Transverse colon (tissue), 4 donors: ENCODE results near the gene PSORS1C2. TPM values are rescaled to one million over a fixed set of nuclear protein-coding genes. Genes with fewer than 3 reads are reported as not detected.

Experiments used
- DNase-seq: peaks from one replicate; pipeline ENCODE4 v3.0.0-alpha.2; 2019
- H3K27ac ChIP-seq, 4 donors: fragments of 200-600 bp; sonication (generic); 2 replicates each; pipeline ENCODE4 v1.5.1; 2016 to 2018; ENCODE audit warnings: inconsistent platforms in 4 of 4
- H3K27me3 ChIP-seq: fragments of 200-600 bp; sonication (generic); 2 replicates; pipeline ENCODE4 v1.5.1; 2017; ENCODE audit warnings: inconsistent platforms
- H3K36me3 ChIP-seq, 4 donors: fragments of 200-600 bp; sonication (generic); 2 replicates each; pipeline ENCODE4 v1.5.1; 2017 to 2019; ENCODE audit warnings: inconsistent platforms in 4 of 4
- H3K4me1 ChIP-seq, 4 donors: fragments of 200-600 bp; sonication (generic); 2 replicates each; pipeline ENCODE4 v1.5.1; 2017 to 2020; ENCODE audit warnings: inconsistent platforms in 4 of 4
- H3K4me3 ChIP-seq, 4 donors: fragments of 200-600 bp; sonication (generic); 1 replicate in 1 of 4; 2 replicates in 3 of 4; pipeline versions ENCODE4 v1.5.1 to v1.6.1; 2017 to 2019; ENCODE audit warnings: inconsistent platforms in 4 of 4
- H3K9me3 ChIP-seq, 2 donors: fragments of 200-600 bp; sonication (generic); 2 replicates each; pipeline ENCODE4 v1.5.1; 2017 to 2019; ENCODE audit warnings: inconsistent platforms in 2 of 2
- EP300 ChIP-seq: sonication (generic); formaldehyde crosslinking; IDR thresholded peaks from one replicate; pipeline ENCODE4 v1.6.1; 2017; ENCODE audit warnings: antibody characterized with exemption, low read depth
- POLR2A ChIP-seq: fragments of 450-650 bp; IDR thresholded peaks from one replicate; pipeline ENCODE4 v1.6.1; 2016; ENCODE audit warnings: antibody characterized with exemption, mild to moderate bottlenecking, moderate library complexity
- POLR2AphosphoS5 ChIP-seq, 3 donors: sonication (generic); formaldehyde crosslinking; IDR thresholded peaks; one replicate each; pipeline ENCODE4 v1.6.1; 2016; ENCODE audit warnings: antibody characterized with exemption in 3 of 3
- WGBS, 2 donors: methylation state at CpG; one replicate each; pipeline ENCODE4 v1.1.5; 2018; ENCODE audit warnings: low coverage in 1 of 2; 5-methylcytosine and 5-hydroxymethylcytosine counted together
- in situ Hi-C, 4 donors: fragments of 200-750 bp; cut with MboI; loops; one replicate each; pipeline versions ENCODE4 v1.15.0 to v1.15.1; 2017; ENCODE audit warnings: low sequenced_read_pairs in 3 of 4, low pct_ligation_motif_present in 1 of 4, low pct_unique_long_range_greater_than_20kb in 1 of 4
- intact Hi-C: fragments of 100-400 bp; cut with DNase I; formaldehyde crosslinking; loops from one replicate; pipeline ENCODE4 v1.15.1; 2023; ENCODE audit warnings: low total_unique reads
- total RNA-seq, 4 donors: library from RNA; depleted of rRNA; stranded (reverse); fragments of >200 nt; gene quantifications; one replicate each; pipeline ENCODE4 v1.1.0, GENCODE V29; 2016
- TF ChIP-seq, protein P1 (sequence below), 5 experiments: fragments of 200-600 bp in 3 of 5; fragments of 450-650 bp in 2 of 5; sonication (generic) in 3 of 5; IDR thresholded peaks; 1 replicate in 2 of 5; 2 replicates in 3 of 5; pipeline ENCODE4 v1.5.1; 2016 to 2017; ENCODE audit warnings: antibody characterized with exemption in 5 of 5, inconsistent platforms in 3 of 5, mild to moderate bottlenecking in 2 of 5, moderate library complexity in 1 of 5

Gene PSORS1C2
- total RNA-seq, 4 donors from 2014 or later = not detected

DNA sequence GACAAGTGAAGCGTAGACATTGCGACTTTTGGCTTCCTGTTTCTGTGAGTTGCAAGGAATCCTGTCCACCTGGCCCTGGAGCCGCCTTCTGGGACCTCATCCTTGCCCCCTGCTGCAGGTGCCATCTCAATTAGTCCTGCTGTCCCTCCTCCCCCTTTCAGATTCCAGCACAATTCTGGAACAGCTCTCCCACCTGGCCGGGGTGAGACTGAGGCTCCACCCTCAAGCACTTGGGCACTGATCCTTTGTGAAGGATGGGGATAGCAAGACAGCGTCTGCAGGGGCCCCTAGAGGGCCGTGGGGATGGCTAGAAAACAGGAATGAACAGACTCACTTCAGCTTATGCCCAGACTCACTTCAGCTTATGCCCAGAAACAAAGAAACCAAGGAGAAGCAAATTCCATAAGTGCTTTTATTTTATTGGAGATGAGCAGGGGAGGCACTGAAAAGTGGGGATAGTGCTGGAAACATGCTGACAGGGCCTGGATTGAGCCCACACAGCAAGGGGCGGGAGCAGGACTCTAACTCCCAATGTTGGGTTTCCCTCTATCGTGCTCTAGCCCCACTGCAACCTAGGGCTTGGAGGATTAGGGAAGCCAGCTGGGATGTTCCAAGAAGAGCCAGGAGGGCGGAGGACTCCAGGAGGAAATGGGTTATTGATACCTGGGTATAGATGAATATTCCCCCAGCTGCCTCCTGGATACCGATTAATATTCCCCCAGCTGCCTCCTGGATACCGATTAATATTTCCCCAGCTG is 27.9 kb downstream of the PSORS1C2 start:
- H3K4me1 ChIP-seq = peaks cover 12 to 21% (median 17%) of the 10 kb centered on the region in 4 donors
- no peak for TF ChIP-seq EP300
- TF ChIP-seq, protein P1, sequence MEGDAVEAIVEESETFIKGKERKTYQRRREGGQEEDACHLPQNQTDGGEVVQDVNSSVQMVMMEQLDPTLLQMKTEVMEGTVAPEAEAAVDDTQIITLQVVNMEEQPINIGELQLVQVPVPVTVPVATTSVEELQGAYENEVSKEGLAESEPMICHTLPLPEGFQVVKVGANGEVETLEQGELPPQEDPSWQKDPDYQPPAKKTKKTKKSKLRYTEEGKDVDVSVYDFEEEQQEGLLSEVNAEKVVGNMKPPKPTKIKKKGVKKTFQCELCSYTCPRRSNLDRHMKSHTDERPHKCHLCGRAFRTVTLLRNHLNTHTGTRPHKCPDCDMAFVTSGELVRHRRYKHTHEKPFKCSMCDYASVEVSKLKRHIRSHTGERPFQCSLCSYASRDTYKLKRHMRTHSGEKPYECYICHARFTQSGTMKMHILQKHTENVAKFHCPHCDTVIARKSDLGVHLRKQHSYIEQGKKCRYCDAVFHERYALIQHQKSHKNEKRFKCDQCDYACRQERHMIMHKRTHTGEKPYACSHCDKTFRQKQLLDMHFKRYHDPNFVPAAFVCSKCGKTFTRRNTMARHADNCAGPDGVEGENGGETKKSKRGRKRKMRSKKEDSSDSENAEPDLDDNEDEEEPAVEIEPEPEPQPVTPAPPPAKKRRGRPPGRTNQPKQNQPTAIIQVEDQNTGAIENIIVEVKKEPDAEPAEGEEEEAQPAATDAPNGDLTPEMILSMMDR (IDR thresholded peaks at IDR 0.05) = no peak
- TF ChIP-seq POLR2AphosphoS5 (IDR thresholded peaks at IDR 0.05) = no peak
- TF ChIP-seq POLR2A = no peak

DNA sequence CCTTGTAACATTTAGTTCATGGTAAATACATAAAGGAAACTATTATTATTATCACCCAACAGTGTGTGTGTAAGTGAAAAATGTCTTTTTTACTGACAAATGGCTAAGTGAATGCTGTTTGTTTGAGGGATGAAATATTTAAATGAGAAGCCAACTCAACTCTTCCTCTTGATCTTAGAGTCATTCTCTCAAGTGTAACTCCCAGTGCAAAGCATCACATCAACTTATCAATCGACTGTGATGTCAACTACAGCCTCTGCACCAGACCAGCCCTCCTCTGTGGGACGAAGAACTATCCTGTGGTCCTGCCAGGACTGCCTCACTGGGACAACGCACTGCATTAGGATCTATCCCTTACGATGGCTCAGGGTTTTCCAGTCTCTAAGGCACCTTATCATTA is 31.8 kb downstream of the PSORS1C2 start:
- H3K4me3 ChIP-seq = no peak overlapping the region
- in situ Hi-C loops = no loop called here
- TF ChIP-seq POLR2AphosphoS5 (IDR thresholded peaks at IDR 0.05) = no peak
- H3K9me3 ChIP-seq = no peaks in the 10 kb centered on the region
- no peak overlapping the region for H3K27ac ChIP-seq
- H3K36me3 ChIP-seq = no peaks in the 10 kb centered on the region
- H3K4me1 ChIP-seq = no peaks in the 10 kb centered on the region
- 73 to 90% methylated on average over 2 to 4 of the region's 4 CpGs for WGBS, 2 donors
- no peaks in the 10 kb centered on the region for H3K27me3 ChIP-seq
- intact Hi-C loops = no loop called here
- DNase-seq = no peak

More for the DNA sequence above, 27.9 kb downstream of the PSORS1C2 start:
- 70 to 92% methylated on average over 7 to 11 of the region's 11 CpGs for WGBS, 2 donors
- in situ Hi-C loops (no loop called here), intact Hi-C loops (no loop called here)
- Histone ChIP-seq H3K9me3 (no peaks in the 10 kb centered on the region), H3K27ac (no peak overlapping the region), H3K36me3 (no peaks in the 10 kb centered on the region), H3K4me3 (no peak overlapping the region), H3K27me3 (no peaks in the 10 kb centered on the region)
- DNase-seq = no peak

DNA sequence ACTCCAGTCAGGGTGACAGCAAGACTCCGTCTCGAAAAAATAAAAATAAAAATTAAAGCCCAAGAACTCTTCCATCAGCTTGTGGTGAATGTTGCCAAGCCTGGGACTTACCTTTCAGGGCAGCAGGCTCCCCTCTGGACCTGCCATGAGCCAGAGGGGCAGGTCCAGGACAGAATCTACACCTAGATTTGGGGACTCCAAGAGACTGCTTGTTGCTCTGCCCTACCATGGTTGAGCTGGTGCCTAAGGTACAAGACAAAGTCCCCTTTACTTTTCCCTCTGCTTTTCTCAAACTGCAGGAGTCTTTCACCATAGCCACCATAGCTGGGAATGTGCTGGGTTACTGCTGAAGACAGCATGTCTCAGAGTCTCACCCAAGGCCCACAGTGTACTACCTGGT is 35.7 kb downstream of the PSORS1C2 start:
- intact Hi-C loops = no loop called here
- 80 to 97% methylated on average over 2 of the region's 2 CpGs for WGBS, 2 donors
- in situ Hi-C loops = no loop called here
- no peaks in the 10 kb centered on the region for H3K36me3 ChIP-seq
- H3K27ac ChIP-seq = no peak overlapping the region
- no peak for DNase-seq
- H3K9me3 ChIP-seq = no peaks in the 10 kb centered on the region
- H3K27me3 ChIP-seq = no peaks in the 10 kb centered on the region
- TF ChIP-seq POLR2A = no peak
- TF ChIP-seq POLR2AphosphoS5 (IDR thresholded peaks at IDR 0.05) = no peak
- TF ChIP-seq EP300 = no peak
- TF ChIP-seq, protein P1 (IDR thresholded peaks at IDR 0.05) = no peak
- no peaks in the 10 kb centered on the region for H3K4me1 ChIP-seq
- H3K4me3 ChIP-seq = no peak overlapping the region

DNA sequence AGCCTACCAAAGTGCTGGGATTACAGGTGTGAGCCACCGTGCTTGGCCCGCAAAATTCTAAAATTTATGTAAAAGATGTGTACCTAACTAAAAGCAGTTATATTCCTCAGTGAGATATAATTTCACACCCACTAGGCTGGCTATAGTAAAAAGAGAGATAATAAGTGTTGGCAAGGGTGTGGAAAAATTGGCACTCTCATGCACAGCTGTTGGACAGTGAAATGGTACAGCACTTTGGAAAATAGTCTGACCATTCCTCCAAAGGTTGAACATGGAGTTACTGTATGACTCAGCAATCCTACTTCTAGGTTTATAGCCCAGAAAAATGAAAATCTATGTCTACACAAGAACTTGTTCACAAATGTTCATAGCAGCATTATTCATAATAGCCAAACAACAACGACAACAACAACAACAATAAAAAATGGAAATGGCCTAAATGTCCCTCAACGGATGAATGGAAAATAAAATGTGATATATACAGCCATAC is 40.4 kb downstream of the PSORS1C2 start:
- in situ Hi-C loops = loop anchor here in 1 of 4 donors (25.0 kb wide), 1 partner anchor 636 kb away; no protein-coding TSS in a partner anchor
- intact Hi-C loops = loop anchor here (5.0 kb wide), 1 partner anchor 971 kb away; no protein-coding TSS in a partner anchor
- no peak for DNase-seq
- Histone ChIP-seq H3K9me3 (no peaks in the 10 kb centered on the region), H3K27ac (no peak overlapping the region), H3K27me3 (no peaks in the 10 kb centered on the region), H3K4me1 (peaks cover 0 to 16% (median 10%) of the 10 kb centered on the region in 4 donors), H3K36me3 (no peaks in the 10 kb centered on the region), H3K4me3 (no peak overlapping the region)
- TF ChIP-seq, protein P1 (IDR thresholded peaks at IDR 0.05) = no peak
- TF ChIP-seq POLR2A (no peak), EP300 (no peak), POLR2AphosphoS5 (IDR thresholded peaks at IDR 0.05) (no peak)
- WGBS, 2 donors = 96 to 97% methylated on average over 4 of the region's 4 CpGs
